ENCODE measurements around the gene EPHA5. TPM values are rescaled to one million over a fixed set of nuclear protein-coding genes. Genes with fewer than 3 reads are reported as not detected.

The EPHA5 gene
- 0.15 and 0.21 TPM in 2 replicates for total RNA-seq
- 0.37 TPM in 1 of 2 replicates, not detected in the other for polyA plus RNA-seq

GRCh38 chr4:65670331-65671031 lies at the start of gene EPHA5:
TSS of gene EPHA5 (minus strand) at chr4:65670489. CDS start at chr4:65669742, 747 bp downstream.
- Histone ChIP-seq H3K4me1 (ENCODE audit: low read depth) (peaks cover 4% of the 10 kb centered on the region), H3K27me3 (peaks cover 75% of the 10 kb centered on the region), H3K9me3 (ENCODE audit: low read depth) (no peaks in the 10 kb centered on the region), H3K4me3 (peak within 1 kb of the TSS; percentile 37), H3K27ac (no peak within 1 kb of the TSS), H3K36me3 (no peaks in the 10 kb centered on the region)
- peak; percentile 17 for TF ChIP-seq CTCF (IDR thresholded peaks at IDR 0.05; ENCODE audit: low read depth, low read length)
- peak; percentile 86 to 90 for DNase-seq (ENCODE audit: low read depth in 1 of 2, low spot score in 1 of 2)

- H3K4me3 ChIP-seq = no peak overlapping the region
- no peaks in the 10 kb centered on the region for H3K27me3 ChIP-seq
- no peaks in the 10 kb centered on the region for H3K9me3 ChIP-seq (ENCODE audit: low read depth)
- DNase-seq (ENCODE audit: low read depth in 1 of 2, low spot score in 1 of 2) = no peak
- no peaks in the 10 kb centered on the region for H3K4me1 ChIP-seq (ENCODE audit: low read depth)
- H3K36me3 ChIP-seq = no peaks in the 10 kb centered on the region
- no peak for TF ChIP-seq CTCF (IDR thresholded peaks at IDR 0.05; ENCODE audit: low read depth, low read length)
- no peak overlapping the region for H3K27ac ChIP-seq
Observed at GRCh38 chr4:65719635-65720034, 49.3 kb upstream of the EPHA5 start.

- no peak for TF ChIP-seq CTCF (IDR thresholded peaks at IDR 0.05; ENCODE audit: low read depth, low read length)
- Histone ChIP-seq H3K9me3 (ENCODE audit: low read depth) (no peaks in the 10 kb centered on the region), H3K36me3 (no peaks in the 10 kb centered on the region), H3K27ac (no peak overlapping the region), H3K4me1 (ENCODE audit: low read depth) (no peaks in the 10 kb centered on the region), H3K27me3 (no peaks in the 10 kb centered on the region), H3K4me3 (no peak overlapping the region)
- no peak for DNase-seq (ENCODE audit: low read depth in 1 of 2, low spot score in 1 of 2)
Observed at GRCh38 chr4:65698631-65699030, 28.3 kb upstream of the EPHA5 start.

- no peak for TF ChIP-seq CTCF (IDR thresholded peaks at IDR 0.05; ENCODE audit: low read depth, low read length)
- DNase-seq (ENCODE audit: low read depth in 1 of 2, low spot score in 1 of 2) = no peak
- H3K36me3 ChIP-seq = no peaks in the 10 kb centered on the region
- no peak overlapping the region for H3K27ac ChIP-seq
- H3K27me3 ChIP-seq = no peaks in the 10 kb centered on the region
- no peak overlapping the region for H3K4me3 ChIP-seq
- no peaks in the 10 kb centered on the region for H3K4me1 ChIP-seq (ENCODE audit: low read depth)
- no peaks in the 10 kb centered on the region for H3K9me3 ChIP-seq (ENCODE audit: low read depth)
Observed at GRCh38 chr4:65696436-65696835, 26.1 kb upstream of the EPHA5 start.

- Histone ChIP-seq H3K9me3 (ENCODE audit: low read depth) (no peaks in the 10 kb centered on the region), H3K36me3 (no peaks in the 10 kb centered on the region), H3K27me3 (peaks cover 66% of the 10 kb centered on the region), H3K4me3 (no peak overlapping the region), H3K27ac (no peak overlapping the region), H3K4me1 (ENCODE audit: low read depth) (peaks cover 4% of the 10 kb centered on the region)
- no peak for DNase-seq (ENCODE audit: low read depth in 1 of 2, low spot score in 1 of 2)
- TF ChIP-seq CTCF (IDR thresholded peaks at IDR 0.05; ENCODE audit: low read depth, low read length) = no peak
Observed at GRCh38 chr4:65671372-65671771, 1.1 kb upstream of the EPHA5 start.
